HEK293T (cell line): Measurements from ENCODE around the gene OSCAR.

Experiments
- CTCF ChIA-PET: fragments of 350-600 bp; formaldehyde crosslinking; extraction: SDS; loops from one replicate; lab custom pipeline; 2021; ENCODE audit warnings: antibody characterized with exemption, inconsistent platforms; lab: Yijun Ruan, JAX
- POLR2A ChIA-PET: fragments of 350-600 bp; formaldehyde crosslinking; extraction: SDS; loops from one replicate; lab custom pipeline; 2020; ENCODE audit warnings: antibody characterized with exemption, inconsistent platforms; lab: Yijun Ruan, JAX
- DNase-seq: peaks from one replicate; pipeline ENCODE4 v3.0.0; 2012; ENCODE audit warnings: mixed read lengths; ENCODE audit errors: extremely low spot score
- ARNT ChIP-seq: fragments of 450-650 bp; IDR thresholded peaks from 2 replicates; pipeline ENCODE4 v1.6.1; 2017; ENCODE audit warnings: mild to moderate bottlenecking
- BHLHE40 ChIP-seq: fragments of 450-650 bp; IDR thresholded peaks from 2 replicates; pipeline ENCODE4 v1.6.1; 2016; ENCODE audit warnings: mild to moderate bottlenecking, moderate library complexity, borderline replicate concordance
- CTBP1 ChIP-seq: fragments of 450-650 bp; IDR thresholded peaks from 2 replicates; pipeline ENCODE4 v1.6.1; 2016; ENCODE audit warnings: borderline replicate concordance
- ELF4 ChIP-seq: fragments of 450-650 bp; IDR thresholded peaks from 2 replicates; pipeline ENCODE4 v1.6.1; 2017; ENCODE audit warnings: antibody characterized with exemption
- FOXA1 ChIP-seq: fragments of 450-650 bp; IDR thresholded peaks from 2 replicates; pipeline ENCODE4 v1.6.1; 2016; ENCODE audit warnings: mild to moderate bottlenecking
- FOXK2 ChIP-seq: fragments of 450-650 bp; IDR thresholded peaks from 2 replicates; pipeline ENCODE4 v1.6.1; 2016; ENCODE audit warnings: mild to moderate bottlenecking
- FOXM1 ChIP-seq: fragments of 450-650 bp; IDR thresholded peaks from 2 replicates; pipeline ENCODE4 v1.6.1; 2017; ENCODE audit warnings: mild to moderate bottlenecking, borderline replicate concordance
- HDGF ChIP-seq: fragments of 450-650 bp; IDR thresholded peaks from 2 replicates; pipeline ENCODE4 v1.6.1; 2017; ENCODE audit warnings: antibody characterized with exemption, borderline replicate concordance
- L3MBTL2 ChIP-seq: fragments of 450-650 bp; conservative IDR thresholded peaks from 2 replicates; pipeline ENCODE4 v1.6.1; 2016; ENCODE audit warnings: mild to moderate bottlenecking
- LEF1 ChIP-seq: fragments of 450-650 bp; IDR thresholded peaks from 2 replicates; pipeline ENCODE4 v1.6.1; 2017; ENCODE audit warnings: mild to moderate bottlenecking, borderline replicate concordance
- NFRKB ChIP-seq: fragments of 450-650 bp; IDR thresholded peaks from 2 replicates; pipeline ENCODE4 v1.6.1; 2016; ENCODE audit warnings: mild to moderate bottlenecking, moderate library complexity
- SP1 ChIP-seq: fragments of 450-650 bp; IDR thresholded peaks from 2 replicates; pipeline ENCODE4 v1.6.1; 2017
- SUZ12 ChIP-seq: fragments of 450-650 bp; IDR thresholded peaks from 2 replicates; pipeline ENCODE4 v1.6.1; 2016; ENCODE audit warnings: mild to moderate bottlenecking
- TARDBP ChIP-seq: fragments of 450-650 bp; IDR thresholded peaks from 2 replicates; pipeline ENCODE4 v1.6.1; 2016
- ZNF384 ChIP-seq: fragments of 450-650 bp; IDR thresholded peaks from 2 replicates; pipeline ENCODE4 v1.6.1; 2016
- TF ChIP-seq, protein P1 (sequence below): fragments of 450-650 bp; IDR thresholded peaks from 2 replicates; pipeline ENCODE4 v1.6.1; 2016

Gene OSCAR

DNA sequence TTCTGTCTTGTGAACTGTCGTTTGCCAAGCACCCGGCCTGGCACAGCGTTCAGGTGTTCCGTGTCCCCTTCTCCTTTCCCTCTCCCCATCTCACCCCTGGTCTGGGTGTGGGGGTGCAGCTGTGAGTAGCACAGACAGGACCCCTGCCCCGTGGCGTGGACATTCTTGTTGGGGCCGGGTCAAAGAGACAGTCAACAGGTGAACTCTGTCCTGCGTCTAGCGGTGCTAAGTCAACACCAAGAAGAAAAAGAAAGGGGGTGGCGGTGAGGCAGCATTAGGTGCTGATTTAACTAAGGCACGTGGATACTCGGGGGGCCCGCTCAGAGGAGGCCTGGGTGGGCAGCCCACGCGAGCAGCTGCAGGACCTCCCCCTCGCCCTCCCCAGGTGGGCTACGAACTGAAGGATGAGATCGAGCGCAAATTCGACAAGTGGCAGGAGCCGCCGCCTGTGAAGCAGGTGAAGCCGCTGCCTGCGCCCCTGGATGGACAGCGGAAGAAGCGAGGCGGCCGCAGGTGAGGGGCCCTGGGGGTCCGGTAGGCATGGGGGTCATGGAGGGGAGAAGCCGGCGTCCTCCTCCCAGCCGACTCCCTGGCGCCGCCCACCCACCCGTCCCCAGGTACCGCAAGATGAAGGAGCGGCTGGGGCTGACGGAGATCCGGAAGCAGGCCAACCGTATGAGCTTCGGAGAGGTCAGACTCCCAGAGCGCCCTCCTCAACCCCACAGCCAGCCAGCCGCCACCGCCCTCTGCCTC, 27.3 kb upstream of the OSCAR start:
- no peak for TF ChIP-seq L3MBTL2
- TF ChIP-seq LEF1: no peak
- no peak for TF ChIP-seq ZNF384
- no peak for TF ChIP-seq FOXM1
- TF ChIP-seq TARDBP: no peak
- CTCF ChIA-PET: no interaction called here
- POLR2A ChIA-PET: interaction anchor here (2.0 kb wide), 1 partner anchor 9 kb away, joined by 5 read pairs; the partner anchor contains the start of gene CNOT3
- no peak for DNase-seq

DNA sequence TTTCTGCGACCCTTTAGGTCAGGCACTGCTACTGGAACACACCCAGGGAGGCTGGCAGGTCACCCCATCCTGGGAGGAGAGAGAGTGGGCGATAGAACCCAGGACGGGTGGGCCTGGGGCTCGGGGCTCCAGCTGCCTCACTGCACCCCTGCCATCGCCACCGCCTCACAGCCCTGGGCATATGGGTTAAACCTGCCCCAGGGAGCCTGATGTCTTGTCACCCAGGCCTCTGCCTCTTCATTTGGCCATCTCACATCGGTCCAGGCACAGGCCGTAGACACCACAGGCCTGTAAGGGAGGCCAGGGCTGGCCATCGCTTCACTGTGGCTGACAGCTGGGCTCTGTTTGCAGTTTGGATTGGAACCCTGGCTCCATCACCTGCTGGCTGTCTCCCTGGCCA, 25.1 kb upstream of the OSCAR start:
- ChIA-PET POLR2A (interaction anchor here (1.2 to 2.0 kb wide), 2 partner anchors 10 to 11 kb away, joined by 3 to 5 read pairs; partner anchors contain the start of genes CNOT3, PRPF31 and TFPT), CTCF (no interaction called here)
- TF ChIP-seq, protein P1, sequence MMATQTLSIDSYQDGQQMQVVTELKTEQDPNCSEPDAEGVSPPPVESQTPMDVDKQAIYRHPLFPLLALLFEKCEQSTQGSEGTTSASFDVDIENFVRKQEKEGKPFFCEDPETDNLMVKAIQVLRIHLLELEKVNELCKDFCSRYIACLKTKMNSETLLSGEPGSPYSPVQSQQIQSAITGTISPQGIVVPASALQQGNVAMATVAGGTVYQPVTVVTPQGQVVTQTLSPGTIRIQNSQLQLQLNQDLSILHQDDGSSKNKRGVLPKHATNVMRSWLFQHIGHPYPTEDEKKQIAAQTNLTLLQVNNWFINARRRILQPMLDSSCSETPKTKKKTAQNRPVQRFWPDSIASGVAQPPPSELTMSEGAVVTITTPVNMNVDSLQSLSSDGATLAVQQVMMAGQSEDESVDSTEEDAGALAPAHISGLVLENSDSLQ: no peak
- no peak for TF ChIP-seq FOXA1
- no peak for TF ChIP-seq FOXK2
- no peak for TF ChIP-seq NFRKB
- TF ChIP-seq SP1: no peak
- no peak for TF ChIP-seq BHLHE40
- no peak for TF ChIP-seq ELF4
- no peak for TF ChIP-seq HDGF
- TF ChIP-seq ZNF384: no peak
- no peak for TF ChIP-seq SUZ12
- TF ChIP-seq CTBP1: no peak
- no peak for TF ChIP-seq LEF1
- TF ChIP-seq ARNT: no peak
- TF ChIP-seq TARDBP: no peak
- TF ChIP-seq FOXM1: no peak

DNA sequence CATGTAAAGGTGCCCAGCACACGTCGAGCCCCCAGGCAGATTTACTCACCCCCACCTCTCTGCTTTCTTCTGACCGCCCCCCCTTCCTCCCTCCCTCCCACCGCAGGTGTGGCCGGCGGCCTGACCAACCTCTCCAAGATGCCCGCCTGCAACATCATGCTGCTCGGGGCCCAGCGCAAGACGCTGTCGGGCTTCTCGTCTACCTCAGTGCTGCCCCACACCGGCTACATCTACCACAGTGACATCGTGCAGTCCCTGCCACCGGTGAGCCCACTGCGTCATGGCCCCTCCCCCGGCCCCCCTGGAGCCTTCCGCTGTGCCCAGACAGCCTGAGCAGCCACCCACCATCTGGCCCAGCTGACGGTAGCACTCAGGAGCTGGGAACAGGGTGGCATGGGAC, 23.8 kb upstream of the OSCAR start:
- DNase-seq: no peak
- ChIA-PET CTCF (no interaction called here), POLR2A (interaction anchor here (0.8 to 0.9 kb wide), 2 partner anchors 8 to 15 kb away, joined by 3 read pairs; no protein-coding TSS in a partner anchor)
- no peak for TF ChIP-seq BHLHE40
- TF ChIP-seq, protein P1: no peak

More for the DNA sequence above, 25.1 kb upstream of the OSCAR start:
- DNase-seq: no peak

DNA sequence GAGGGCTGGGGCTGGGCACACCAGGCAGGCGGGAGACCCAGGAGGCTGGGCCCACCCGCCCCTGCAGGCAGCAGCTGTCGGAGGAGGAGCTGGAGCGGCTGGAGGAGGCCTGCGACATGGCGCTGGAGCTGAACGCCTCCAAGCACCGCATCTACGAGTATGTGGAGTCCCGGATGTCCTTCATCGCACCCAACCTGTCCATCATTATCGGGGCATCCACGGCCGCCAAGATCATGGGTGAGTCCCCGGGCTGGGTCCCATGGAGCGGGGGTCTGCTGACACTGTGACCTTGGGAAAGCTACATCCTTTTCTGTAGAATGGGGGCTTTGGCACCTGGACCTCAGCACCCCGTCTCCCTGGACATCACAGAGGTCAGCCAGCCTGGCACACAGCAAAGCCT, 23.1 kb upstream of the OSCAR start:
- ChIA-PET CTCF (no interaction called here), POLR2A (interaction anchor here (0.8 to 0.9 kb wide), 3 partner anchors 14 to 189 kb away, joined by 3 read pairs; partner anchors contain the start of genes CNOT3 and LILRA5)
- no peak for DNase-seq
- TF ChIP-seq LEF1: no peak
- TF ChIP-seq FOXK2: no peak
- no peak for TF ChIP-seq SP1
- no peak for TF ChIP-seq FOXM1
- TF ChIP-seq TARDBP: no peak
- TF ChIP-seq SUZ12: no peak
- no peak for TF ChIP-seq ZNF384
- no peak for TF ChIP-seq ARNT
- no peak for TF ChIP-seq L3MBTL2
- no peak for TF ChIP-seq HDGF
- TF ChIP-seq CTBP1: no peak
- TF ChIP-seq, protein P1: no peak
- TF ChIP-seq BHLHE40: no peak
- TF ChIP-seq FOXA1: no peak
- no peak for TF ChIP-seq ELF4

DNA sequence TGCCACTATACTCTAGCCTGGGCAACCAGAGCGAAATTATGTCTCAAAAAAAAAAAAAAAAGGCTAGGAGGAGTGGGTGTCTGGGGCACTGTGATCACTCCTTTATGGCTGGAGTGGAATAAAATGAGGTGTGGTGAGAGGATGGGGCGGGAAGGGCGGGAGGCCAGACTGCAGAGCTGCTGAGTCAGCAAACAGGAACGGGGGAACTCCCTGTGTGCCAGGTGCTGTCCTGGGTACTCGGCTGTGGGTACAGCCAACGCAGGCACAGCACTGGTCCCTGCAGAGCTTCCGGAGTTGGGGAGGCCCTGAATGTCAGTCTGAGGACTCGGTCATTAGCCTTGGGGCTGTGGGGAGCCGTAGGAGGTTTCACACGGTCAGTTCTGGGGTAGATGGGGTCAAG, 20.7 kb upstream of the OSCAR start:
- no peak for DNase-seq
- TF ChIP-seq CTBP1 (no peak), FOXK2 (no peak), ARNT (no peak), TARDBP (no peak), L3MBTL2 (no peak), HDGF (no peak)
- TF ChIP-seq, protein P1: no peak
- POLR2A ChIA-PET: no interaction called here
- CTCF ChIA-PET: no interaction called here
